Stimulated activated CD4-positive, alpha-beta T cell treated with anti-CD3 and anti-CD28 coated beads, Interleukin-2, amount 100 ng/mL, for 48 hours (primary cell): Measurements from ENCODE around the gene GALNT2.

Experiments used
- DNase-seq, 2 donors: peaks; one replicate each; pipeline ENCODE4 v3.0.0-alpha.2; 2020

The GALNT2 gene

DNA sequence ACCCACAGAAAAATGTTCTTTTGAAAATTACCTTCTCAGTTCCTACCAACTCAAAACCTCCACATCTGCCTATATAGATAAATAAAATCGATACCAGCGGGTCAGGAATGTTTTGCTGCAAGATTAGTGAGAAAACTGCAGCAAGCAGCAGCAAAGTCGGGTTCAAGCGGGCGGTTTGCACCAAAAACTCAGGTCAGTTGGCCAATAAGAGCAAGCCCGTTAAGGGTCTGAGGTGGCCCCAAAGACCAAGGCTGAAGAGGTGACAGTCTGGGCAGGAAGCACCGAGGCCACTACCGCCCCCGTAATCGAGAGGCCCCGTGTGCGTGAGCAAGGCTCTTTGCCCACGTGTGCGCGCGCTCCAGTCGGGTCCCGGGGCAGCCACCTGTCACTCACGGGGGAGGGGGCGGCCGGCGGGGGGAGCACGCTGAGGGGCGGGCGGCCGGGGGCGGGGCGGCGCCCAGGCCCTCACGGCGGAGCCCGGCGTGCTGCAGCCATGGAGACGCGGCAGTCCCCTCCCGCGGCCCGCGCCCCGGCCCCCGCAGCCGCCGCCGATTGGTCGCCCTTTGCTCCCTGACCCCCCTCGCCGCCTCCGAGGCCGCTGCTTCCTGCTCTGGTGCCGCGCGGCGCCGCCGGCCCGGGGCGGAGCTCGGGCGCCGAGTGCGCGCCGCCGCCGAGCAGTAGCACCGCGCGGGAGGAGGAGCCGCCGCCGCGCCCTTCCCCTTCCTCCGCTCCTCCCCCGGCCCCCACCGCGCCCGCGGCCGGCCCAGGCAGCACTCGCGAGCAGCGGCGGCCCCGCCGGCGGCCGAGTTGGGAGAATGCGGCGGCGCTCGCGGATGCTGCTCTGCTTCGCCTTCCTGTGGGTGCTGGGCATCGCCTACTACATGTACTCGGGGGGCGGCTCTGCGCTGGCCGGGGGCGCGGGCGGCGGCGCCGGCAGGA, at the start of gene GALNT2:
Gene GALNT2, plus strand, starts transcription at position 773 of the 939 bp plus-strand sequence. Its CDS starts 43 bp downstream, at position 816.
- peak; percentile 75 to 83 for DNase-seq

- no peak for DNase-seq
Observed at GRCh38 chr1:230020451-230020850, 46.6 kb upstream of the GALNT2 start.

GRCh38 chr1:230022666-230023380, 44.2 kb upstream of the GALNT2 start:
- no peak for DNase-seq

GRCh38 chr1:230025686-230026085, 41.4 kb upstream of the GALNT2 start:
- DNase-seq, result no peak

DNA sequence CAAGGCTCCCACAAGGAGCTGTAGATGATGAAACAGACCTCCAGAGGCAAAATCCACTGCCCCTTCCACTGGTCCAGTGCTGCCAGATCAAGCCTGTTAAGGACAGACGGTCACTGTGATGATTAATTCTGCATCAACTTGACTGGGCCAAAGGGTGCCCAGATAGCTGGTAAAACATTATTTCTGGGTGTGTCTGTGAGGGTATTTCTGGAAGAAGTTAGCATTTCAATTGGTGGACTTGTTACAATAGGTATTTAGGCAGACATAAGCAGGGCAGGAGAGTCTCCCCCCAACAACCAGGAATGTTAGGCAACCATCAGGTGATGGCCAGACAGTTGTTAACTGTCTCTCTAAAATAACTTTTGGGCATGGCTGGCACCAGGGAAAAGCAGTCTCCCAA, 40.9 kb upstream of the GALNT2 start:
- DNase-seq, result no peak

DNA sequence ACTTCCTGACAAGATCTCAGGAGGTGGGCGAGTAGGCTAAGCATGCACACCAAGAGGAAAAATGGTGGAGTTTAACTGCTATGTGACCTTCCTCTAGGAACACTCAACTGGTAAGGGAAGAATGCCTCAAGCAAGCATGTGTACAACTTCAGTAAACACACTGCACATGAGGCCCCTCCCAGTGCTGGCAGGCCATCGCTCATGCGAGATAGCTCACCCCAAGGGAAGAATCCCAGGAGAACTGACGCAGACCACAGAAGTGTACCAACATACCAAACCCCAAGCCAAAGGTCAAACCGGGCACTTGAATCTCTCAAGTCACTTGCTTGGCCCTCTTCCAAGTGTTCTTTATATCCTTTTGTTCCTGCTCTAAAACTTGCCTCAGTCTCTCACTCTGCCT, 40.5 kb upstream of the GALNT2 start:
- DNase-seq, result no peak

DNA sequence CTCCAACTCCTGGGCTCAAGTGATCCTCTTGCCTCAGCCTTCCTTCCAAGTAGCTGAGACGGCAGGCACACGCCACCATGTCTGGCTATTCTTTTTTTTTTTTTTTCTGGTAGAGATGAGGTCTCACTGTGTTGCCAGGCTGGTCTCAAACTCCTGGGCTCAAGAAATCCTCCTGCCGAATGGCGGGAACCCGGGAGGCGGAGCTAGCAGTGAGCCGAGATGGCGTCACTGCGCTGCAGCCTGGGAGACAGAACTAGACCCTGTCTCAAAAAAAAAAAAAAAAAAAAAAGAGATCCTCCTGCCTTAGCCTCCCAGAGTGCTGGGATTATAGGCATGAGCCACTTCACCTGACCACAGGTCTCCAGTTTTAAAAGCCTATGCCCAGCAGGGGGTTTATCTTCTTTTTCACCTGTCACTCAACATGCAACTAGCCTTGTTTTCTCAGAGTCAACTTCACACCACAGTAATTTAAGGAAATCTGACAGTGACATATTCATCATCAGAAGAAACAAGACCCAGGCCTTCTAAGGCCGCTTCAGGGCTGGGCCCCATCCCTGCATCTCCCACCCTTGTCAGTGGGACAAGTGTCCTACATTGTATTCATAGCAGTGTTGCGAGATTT, 38.3 kb upstream of the GALNT2 start:
- no peak for DNase-seq

DNA sequence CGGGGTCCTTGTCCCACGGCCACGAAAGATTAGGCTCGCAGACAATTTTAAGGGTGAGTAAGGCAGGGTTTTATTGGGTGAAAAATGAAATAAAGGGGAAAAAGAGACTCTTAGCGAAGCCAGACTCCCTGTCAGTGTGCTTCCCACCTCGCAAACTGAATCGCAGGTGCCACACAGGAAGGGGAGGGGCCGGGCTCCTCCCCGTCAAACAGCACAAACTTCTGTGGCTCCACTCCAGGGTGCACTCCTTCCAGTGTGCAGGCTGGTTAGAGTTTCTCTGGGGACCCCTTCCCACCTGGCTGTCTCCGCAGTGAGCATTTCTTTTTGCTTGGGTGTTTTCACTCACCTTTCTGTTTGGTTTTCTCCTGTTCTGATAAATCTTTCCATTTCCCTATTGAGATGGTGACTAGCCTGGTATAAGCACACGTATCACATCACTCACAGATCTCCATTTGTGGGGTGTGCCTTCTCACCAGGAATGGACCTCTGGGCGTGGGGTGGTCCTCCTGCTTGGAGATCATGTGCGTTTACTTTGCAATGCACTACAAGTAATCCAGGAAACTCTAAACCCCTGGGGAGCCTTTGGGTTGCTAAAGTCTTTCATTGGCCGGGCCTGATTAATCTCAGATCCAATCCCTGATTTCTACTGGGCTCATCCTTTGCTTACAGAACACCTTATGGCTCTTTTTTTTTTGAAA, 37.6 kb upstream of the GALNT2 start:
- no peak for DNase-seq

- no peak for DNase-seq
Observed at GRCh38 chr1:230030122-230030821, 36.8 kb upstream of the GALNT2 start.

DNA sequence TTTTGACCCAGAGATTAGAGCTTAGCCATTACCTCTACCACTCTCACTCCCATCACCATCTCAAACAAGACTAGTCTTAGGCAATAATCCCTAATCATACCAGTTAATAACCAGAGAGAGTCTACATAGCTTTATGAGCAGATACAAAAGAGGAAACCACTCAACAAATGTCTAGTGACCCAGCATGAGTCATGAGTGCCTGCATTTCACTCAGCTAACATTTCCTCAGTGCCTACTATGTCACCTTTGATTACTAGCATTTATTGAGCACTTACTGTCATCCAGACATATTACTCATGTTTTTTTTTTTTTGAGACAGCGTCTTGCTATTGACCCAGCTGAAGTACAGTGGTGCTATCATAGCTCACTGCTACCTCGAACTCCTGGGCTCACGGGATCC, 35.9 kb upstream of the GALNT2 start:
- DNase-seq, result no peak

DNA sequence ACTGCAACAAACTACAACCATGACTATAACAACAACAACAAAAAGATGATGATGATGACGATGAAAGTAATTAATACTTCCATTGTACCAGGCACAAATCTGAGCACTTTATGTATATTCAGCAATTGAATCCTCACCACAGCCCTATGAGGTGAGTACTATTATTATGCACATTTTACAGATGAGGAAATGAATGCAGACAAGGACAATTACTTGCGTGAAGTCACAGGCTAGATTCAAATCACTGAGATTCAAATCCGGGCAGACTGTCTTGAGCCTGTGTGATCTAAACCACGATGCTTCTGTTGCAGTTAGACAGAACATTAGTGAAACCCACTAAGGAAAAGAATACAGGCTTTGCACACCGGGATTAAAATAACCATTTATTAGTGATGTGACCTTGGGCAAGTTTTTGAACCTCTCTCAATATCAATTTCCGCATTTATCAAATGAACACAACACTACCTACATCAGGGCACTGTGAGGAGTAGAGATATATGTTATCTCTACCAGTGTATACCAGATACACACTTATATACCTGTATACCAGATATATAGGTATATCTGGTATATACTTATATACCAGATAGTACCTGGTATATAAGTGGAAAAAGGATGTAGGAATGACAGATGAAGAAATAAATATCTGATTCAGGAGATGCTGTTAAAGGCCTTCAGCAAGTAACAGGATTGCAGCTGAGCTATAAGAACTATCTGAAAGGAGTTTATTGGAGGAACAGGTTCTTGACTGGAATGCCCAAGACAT, 34.3 kb upstream of the GALNT2 start:
- no peak for DNase-seq

- no peak for DNase-seq
Observed at GRCh38 chr1:230037261-230037660, 29.8 kb upstream of the GALNT2 start.

GRCh38 chr1:230040440-230040839, 26.6 kb upstream of the GALNT2 start:
- DNase-seq, result no peak

- DNase-seq, result no peak
Observed at GRCh38 chr1:230043081-230043480, 24.0 kb upstream of the GALNT2 start.

DNA sequence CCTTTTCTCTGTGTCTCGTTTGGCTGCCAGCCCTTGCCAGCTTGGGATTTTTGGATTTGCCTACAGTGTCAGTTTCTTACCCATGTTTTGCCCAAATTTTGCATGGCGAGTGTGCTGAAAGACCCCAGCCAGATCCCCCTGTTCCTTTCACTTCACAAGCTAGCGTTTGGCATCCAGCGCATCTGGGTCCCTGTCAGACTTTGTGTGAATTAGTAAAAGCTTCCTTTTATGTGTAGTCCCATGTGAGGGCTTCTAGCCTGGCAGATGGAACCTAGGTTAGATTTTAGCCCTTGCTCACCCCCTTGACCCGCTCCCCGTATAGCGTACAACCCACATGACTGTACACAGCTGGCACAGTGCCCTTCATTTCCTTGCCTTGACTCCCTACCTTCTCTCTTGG, 22.3 kb upstream of the GALNT2 start:
- no peak for DNase-seq

DNA sequence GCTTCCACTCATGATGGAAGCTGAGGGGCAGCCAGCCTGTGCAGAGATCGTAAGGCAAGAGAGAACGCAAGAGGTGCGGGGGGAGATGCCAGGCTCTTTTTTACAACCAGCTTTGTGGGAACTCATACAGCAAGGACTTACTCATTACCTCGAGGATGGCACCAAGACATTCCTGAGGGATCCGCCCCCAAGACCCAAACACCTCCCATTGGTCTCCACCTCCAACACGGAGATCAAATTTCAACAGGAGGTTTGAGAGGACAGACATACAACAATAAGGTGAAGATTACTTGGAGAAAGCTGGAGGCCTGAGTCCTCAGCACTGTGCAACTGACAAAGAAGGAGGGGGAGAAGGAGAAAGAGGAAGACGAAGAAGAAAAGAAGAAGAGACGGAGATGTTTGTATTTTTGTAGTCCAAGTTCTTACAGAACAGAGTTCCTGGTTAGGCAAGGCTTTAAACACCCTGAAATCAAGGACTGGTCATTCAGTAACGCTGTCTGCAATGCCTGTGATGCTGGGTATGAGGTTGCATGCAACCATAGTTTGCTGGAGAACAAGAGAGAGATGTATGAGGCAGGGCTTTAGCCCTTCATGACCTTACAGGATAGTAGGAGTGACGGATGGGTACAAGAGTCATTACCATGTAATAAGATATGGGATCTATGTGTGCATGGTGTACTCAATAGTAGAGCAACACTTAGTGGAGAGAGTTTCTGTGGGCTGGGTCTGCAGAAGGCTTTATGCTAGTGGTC, 19.7 kb upstream of the GALNT2 start:
- no peak for DNase-seq

DNA sequence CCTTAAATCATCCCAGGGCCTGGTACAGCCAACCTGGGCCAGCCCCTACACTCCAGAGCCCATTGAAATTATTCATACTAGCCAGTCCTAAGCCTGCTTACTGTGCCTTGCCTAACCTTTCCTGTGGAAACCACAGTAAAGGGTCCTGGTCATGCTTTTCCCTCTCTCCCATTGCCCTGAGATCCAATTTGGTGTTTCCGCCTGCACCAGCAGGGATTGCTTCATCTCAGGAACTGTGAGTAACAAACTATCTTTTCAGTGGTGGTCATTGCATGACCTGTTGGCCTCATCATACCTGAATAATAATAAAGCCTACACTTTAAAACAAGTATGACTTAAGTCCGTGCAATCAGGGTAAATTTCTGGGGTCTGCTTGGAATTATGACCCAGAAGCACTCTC, 18.7 kb upstream of the GALNT2 start:
- DNase-seq, result no peak

DNA sequence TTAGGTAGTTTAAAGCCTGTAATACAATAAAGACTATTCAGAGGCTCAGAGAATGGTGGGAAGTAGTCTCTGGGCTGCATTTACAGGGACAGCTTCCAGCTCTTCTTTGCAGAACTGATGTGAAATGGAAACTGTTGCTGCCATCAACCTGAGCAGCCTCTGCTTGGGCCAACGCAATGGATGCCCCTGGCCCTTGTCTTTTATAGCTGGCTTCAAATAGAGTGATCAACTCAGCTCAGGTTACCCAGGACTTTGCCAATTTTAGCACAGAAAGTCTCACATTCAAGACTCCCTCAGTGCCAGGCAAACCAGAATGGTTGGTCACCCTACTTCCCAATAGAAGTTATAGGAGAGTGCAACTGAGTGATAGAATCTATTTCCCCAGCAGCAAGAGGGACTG, 18.1 kb upstream of the GALNT2 start:
- DNase-seq, result no peak

DNA sequence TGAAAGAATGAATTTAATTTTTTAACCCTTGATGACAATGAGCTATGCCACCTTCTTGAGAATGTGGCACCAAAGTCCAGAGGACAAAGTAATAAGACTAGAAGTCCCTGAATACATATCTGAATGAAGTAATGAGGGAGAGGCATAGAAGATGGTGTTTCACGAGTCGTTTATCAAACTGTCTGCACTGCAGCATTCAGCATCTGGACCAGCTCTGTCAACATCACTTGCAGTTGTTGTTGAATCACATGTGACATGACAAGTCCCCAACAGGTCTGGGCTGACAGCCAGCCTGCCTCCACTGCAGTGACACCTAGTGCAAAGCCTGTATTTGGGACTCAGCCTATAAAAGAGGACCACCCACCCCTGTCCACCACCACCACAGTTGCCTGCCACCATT, 17.3 kb upstream of the GALNT2 start:
- no peak for DNase-seq

- no peak for DNase-seq
Observed at GRCh38 chr1:230050973-230051735, 15.9 kb upstream of the GALNT2 start.
